H1 (cell line): ENCODE measurements around the gene AHRR. TPM values are rescaled to one million over a fixed set of nuclear protein-coding genes. Genes with fewer than 3 reads are reported as not detected.

Experiments used
- KDM1A ChIP-seq: fragments of 200-600, 300-600 bp; sonication (generic); IDR thresholded peaks from 2 replicates; pipeline ENCODE4 v1.7.1; 2016; ENCODE audit warnings: mild to moderate bottlenecking, low read length, borderline replicate concordance
- SIRT6 ChIP-seq: IDR thresholded peaks from one replicate; pipeline ENCODE4 v1.7.1; 2012; ENCODE audit warnings: low read length, inconsistent platforms
- polyA plus RNA-seq, 7 experiments: library from polyadenylated mRNA; depleted of rRNA in 3 of 7; stranded (reverse) in 5 of 7; unstranded in 2 of 7; fragments of >200 nt in 5 of 7; fragments of 200-250 nt in 2 of 7; gene quantifications; 1 replicate in 5 of 7; 2 replicates in 1 of 7; 4 replicates in 1 of 7; pipeline versions ENCODE4 v1.2.1 to v1.2.3, GENCODE V29; 2011 to 2013; ENCODE audit warnings: missing spikeins in 2 of 7, mixed read lengths in 2 of 7
- total RNA-seq: library from RNA; stranded (reverse); fragmentation: NEBNext Ultra II Directional; extraction: Animal tissue kit (Norgen Biotek cat#: 25700); gene quantifications from 2 replicates; pipeline ENCODE4 v1.2.1, GENCODE V29; 2021

Gene AHRR
- total and polyA plus RNA-seq, 2 of the 8 experiments (the other 6 are each of a cell fraction or from before 2014, with no cell fraction given) = 0.41 to 0.80 TPM

DNA sequence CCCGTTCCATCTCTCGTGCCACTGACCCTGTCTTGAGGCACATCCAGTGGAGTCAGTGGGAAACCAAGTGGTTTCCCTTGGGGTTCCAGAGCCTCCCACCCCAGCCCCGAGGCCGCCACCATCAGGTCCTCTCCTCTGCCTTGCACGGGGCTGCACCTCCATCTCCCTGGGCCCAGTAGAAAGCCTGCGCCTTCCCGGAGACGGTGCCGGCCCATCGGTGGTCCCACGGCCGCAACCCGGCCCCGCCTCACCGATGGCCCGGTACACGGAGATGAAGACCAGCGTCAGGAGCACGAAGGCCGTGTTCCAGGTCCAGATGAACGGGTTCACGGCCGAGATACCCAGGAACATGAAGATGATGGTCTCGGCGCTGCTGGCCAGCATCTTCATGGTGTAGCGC lies 161.5 kb downstream of the AHRR start (continued):
- TF ChIP-seq SIRT6 = no peak
- no peak for TF ChIP-seq KDM1A
